Retinal pigment epithelial cell (primary cell): ENCODE data around the gene ALDH7A1.
"Not testable (repeated sequence)": the region's sequence is repeated elsewhere in the genome, so short reads cannot be mapped to it uniquely, and the experiment has no call there.

Source experiments
- DNase-seq: peaks from one replicate; pipeline ENCODE4 v3.0.0-alpha.2; 2010; ENCODE audit warnings: low read depth
- H3K4me3 ChIP-seq: 2 replicates; pipeline ENCODE4 v1.5.1; 2011; ENCODE audit warnings: mild to moderate bottlenecking, low read length, control low read depth, moderate library complexity
- TF ChIP-seq, protein P1 (sequence below): conservative IDR thresholded peaks from 2 replicates; pipeline ENCODE4 v1.5.1; 2011; ENCODE audit warnings: low read depth, low read length, control low read depth, inconsistent platforms

ALDH7A1 gene

DNA sequence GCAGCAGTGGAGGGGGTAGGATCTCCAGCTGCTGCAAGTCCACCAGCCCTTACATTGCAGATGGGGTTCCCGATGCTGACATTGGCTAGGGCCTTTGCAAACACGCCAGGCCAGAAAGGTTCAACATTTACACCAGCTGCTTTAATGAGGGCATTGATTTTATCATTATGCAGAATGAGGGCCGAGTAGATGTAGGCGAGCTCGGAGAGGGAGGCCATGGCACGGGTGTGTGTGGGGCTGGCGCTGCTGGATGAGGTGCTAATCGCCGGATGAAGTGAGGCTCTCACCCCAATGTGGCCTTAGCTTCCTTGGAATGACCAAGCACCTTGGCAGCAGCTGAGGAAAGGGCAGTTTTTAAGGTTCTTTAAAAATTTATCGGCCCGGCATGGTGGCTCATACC lies 33.1 kb upstream of the ALDH7A1 start:
- no peak overlapping the region for H3K4me3 ChIP-seq
- TF ChIP-seq, protein P1, sequence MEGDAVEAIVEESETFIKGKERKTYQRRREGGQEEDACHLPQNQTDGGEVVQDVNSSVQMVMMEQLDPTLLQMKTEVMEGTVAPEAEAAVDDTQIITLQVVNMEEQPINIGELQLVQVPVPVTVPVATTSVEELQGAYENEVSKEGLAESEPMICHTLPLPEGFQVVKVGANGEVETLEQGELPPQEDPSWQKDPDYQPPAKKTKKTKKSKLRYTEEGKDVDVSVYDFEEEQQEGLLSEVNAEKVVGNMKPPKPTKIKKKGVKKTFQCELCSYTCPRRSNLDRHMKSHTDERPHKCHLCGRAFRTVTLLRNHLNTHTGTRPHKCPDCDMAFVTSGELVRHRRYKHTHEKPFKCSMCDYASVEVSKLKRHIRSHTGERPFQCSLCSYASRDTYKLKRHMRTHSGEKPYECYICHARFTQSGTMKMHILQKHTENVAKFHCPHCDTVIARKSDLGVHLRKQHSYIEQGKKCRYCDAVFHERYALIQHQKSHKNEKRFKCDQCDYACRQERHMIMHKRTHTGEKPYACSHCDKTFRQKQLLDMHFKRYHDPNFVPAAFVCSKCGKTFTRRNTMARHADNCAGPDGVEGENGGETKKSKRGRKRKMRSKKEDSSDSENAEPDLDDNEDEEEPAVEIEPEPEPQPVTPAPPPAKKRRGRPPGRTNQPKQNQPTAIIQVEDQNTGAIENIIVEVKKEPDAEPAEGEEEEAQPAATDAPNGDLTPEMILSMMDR: no peak
- no peak for DNase-seq

DNA sequence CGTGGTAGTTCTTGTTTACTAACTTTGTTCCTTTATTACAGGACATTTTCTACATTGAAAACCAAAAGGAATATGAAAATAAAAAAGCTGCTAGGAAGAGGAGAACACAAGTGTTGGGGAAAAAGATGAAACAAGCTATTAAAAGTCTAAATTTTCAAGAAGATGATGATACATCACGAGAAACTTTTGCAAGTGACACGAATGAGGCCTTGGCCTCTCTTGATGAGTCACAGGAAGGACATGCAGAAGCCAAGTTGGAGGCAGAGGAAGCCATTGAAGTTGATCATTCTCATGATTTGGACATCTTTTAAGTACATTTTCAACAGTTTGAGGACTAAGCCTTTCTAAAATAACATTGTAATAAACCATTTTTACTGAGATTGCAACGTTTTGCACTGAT lies 29.5 kb upstream of the ALDH7A1 start:
- no peak for DNase-seq
- TF ChIP-seq, protein P1: no peak
- H3K4me3 ChIP-seq: no peak overlapping the region

DNA sequence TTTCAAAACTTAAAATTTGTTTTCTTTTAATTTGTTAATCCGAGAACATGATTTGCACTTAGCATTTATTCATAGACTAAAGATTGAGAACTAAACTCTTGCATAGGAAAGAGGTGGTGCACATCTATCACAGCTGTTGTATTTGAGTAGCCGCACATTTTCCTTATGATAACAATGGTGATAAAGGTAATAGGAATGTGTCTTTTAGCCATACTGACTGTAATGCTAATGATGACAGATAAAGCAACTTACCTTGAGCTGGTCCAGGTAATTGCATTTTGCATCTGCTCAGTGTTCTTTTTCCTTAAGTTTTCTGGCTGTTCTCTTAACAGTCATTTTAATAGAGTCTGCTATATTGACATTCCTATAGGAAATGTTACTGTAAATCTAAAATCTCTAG lies 24.8 kb upstream of the ALDH7A1 start:
- TF ChIP-seq, protein P1: no peak
- no peak overlapping the region for H3K4me3 ChIP-seq
- DNase-seq: no peak

DNA sequence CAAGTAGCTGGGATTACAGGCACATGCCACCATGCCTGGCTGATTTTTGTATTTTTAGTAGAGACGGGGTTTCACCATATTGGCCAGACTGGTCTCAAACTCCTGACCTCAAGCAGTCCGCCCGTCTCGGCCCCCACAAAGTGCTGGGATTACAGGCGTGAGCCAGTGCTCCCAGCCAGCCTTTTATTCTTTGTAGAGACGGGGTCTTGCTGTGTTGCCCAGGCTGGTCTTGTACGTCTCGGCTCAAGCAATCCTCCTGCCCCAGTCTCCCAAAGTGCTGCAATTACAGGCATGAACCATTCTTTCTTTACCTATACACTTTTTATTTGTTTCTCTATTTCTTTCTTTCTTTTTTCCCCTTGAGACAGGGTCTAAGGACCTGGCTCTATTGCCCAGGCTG lies 22.6 kb upstream of the ALDH7A1 start:
- H3K4me3 ChIP-seq, DNase-seq: not testable (repeated sequence)

DNA sequence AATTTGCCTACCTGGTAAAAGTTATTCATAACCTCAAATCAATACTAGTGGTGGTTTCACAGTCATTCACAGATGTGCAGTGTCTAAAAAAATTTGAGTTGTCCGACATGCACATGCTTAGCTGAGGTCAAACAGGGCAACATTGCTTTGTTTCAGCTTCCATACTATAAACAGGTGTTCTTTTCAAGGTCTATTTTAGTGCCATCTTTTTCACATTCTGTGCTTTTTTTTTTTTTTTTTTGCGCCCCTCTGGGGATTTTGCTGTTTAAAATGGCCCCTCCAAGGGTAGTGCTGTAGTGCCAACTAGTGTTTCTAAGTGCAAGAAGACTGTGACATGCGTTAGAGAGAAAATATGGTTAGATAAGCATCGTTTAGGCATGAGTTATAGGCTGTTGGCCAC lies 20.3 kb upstream of the ALDH7A1 start:
- TF ChIP-seq, protein P1: no peak
- H3K4me3 ChIP-seq: no peak overlapping the region
- no peak for DNase-seq

DNA sequence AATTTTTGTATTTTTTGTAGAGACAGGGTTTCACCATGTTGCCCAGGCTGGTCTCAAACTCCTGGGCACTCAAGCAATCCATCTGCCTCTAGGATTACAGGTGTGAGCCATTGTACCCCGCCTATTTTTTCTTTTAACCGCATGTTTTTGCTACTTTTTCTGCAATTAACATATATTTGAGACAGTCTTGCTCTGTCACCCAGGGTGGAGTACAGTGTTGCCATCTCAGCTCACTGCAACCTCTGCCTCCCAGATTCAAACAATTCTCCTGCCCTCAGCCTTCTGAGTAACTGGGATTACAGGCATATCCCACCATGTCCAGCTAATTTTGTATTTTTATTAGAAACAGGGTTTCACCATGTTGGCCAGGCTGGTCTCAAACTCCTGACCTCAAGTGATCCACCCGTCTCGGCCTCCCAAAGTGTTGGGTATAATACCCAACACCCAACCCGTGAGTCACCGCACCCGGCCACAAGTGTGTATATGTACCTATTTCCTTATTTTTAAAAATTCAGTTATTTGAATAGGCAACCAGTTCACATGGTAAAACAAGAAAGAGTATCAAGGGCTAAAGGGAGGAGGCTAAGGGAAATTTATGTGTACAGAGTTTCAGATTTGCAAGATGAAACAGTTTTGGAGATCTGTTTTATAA lies 19.0 kb upstream of the ALDH7A1 start:
- TF ChIP-seq, protein P1: no peak
- no peak overlapping the region for H3K4me3 ChIP-seq
- DNase-seq: no peak

DNA sequence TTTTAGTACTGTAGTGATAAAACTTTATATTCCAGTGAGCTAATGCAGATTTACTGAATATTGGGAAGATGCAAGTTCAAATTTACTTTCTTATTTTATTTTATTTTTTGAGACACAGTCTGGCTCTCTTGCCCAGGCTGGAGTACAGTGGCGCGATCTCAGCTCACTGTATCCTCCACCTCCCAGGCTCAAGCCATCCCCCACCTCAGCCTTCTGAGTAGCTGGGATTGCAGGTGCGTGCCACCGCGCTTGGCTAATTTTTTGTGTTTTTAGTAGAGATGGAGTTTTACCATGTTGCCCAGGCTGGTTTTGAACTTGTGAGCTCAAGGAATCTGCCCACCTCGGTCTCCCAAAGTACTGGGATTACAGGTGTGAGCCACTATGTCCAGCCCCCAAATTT lies 15.6 kb upstream of the ALDH7A1 start:
- TF ChIP-seq, protein P1: no peak
- DNase-seq: no peak
- H3K4me3 ChIP-seq: no peak overlapping the region
